Activated gamma-delta T cell treated with anti-CD3 and anti-CD28 coated beads, Interleukin-2, amount 50 U/mL, for 16 hours (primary cell): ENCODE measurements around the gene GAB3.
A peak's percentile ranks its signal among the peaks of the same experiment; 100 is the strongest.

Experiments used
- DNase-seq: peaks from one replicate; pipeline ENCODE4 v3.0.0-alpha.2; 2020; ENCODE audit warnings: low read depth

GAB3 gene

GRCh38 chrX:154750301-154751202 is at the start of gene GAB3:
Gene GAB3, minus strand, starts transcription at chrX:154751077. Its CDS starts 52 bp downstream, at chrX:154751025.
- no peak for DNase-seq

- DNase-seq: no peak
Measured at GRCh38 chrX:154799556-154800348, 48.9 kb upstream of the GAB3 start.

- no peak for DNase-seq
Measured at GRCh38 chrX:154797006-154797405, 46.1 kb upstream of the GAB3 start.

- no peak for DNase-seq
Measured at GRCh38 chrX:154795016-154795415, 44.1 kb upstream of the GAB3 start.

- DNase-seq: no peak
Measured at GRCh38 chrX:154793084-154793795, 42.4 kb upstream of the GAB3 start.

- no peak for DNase-seq
Measured at GRCh38 chrX:154791939-154792338, 41.1 kb upstream of the GAB3 start.

GRCh38 chrX:154791467-154791866 is 40.6 kb upstream of the GAB3 start:
- no peak for DNase-seq

- no peak for DNase-seq
Measured at GRCh38 chrX:154785716-154786115, 34.8 kb upstream of the GAB3 start.

GRCh38 chrX:154784149-154784995 is 33.5 kb upstream of the GAB3 start:
- no peak for DNase-seq

GRCh38 chrX:154780968-154781367 is 30.1 kb upstream of the GAB3 start:
- DNase-seq: no peak

GRCh38 chrX:154779261-154779660 is 28.4 kb upstream of the GAB3 start:
- no peak for DNase-seq

- DNase-seq: no peak
Measured at GRCh38 chrX:154776753-154777152, 25.9 kb upstream of the GAB3 start.

GRCh38 chrX:154775419-154776349 is 24.8 kb upstream of the GAB3 start:
- DNase-seq: no peak

- DNase-seq: no peak
Measured at GRCh38 chrX:154774622-154775021, 23.7 kb upstream of the GAB3 start.

GRCh38 chrX:154762537-154763296 is 11.8 kb upstream of the GAB3 start, which contains the start of gene DKC1:
Gene DKC1, plus strand, starts transcription at chrX:154762864. Its CDS starts 102 bp downstream, at chrX:154762966.
- DNase-seq: peak; percentile 89

- no peak for DNase-seq
Measured at GRCh38 chrX:154761977-154762536, 11.2 kb upstream of the GAB3 start.

GRCh38 chrX:154758696-154759095 is 7.8 kb upstream of the GAB3 start:
- DNase-seq: no peak

GRCh38 chrX:154751669-154752271 is 893 bp upstream of the GAB3 start:
- DNase-seq: no peak

- DNase-seq: no peak
Measured at GRCh38 chrX:154751203-154751668, 359 bp upstream of the GAB3 start.
